Neural progenitor cell (in vitro differentiated cells): ENCODE data around the gene GATAD2B.

Source experiments
- CTCF ChIP-seq: fragments of 200-600 bp; sonication (generic); IDR thresholded peaks from 2 replicates; pipeline ENCODE4 v1.5.1; 2017; ENCODE audit warnings: antibody characterized with exemption, mild to moderate bottlenecking
- EZH2 ChIP-seq: fragments of 200-600 bp; sonication (generic); IDR thresholded peaks from 2 replicates; pipeline ENCODE4 v1.6.1; 2017; ENCODE audit warnings: antibody characterized with exemption, mild to moderate bottlenecking, moderate library complexity

- no peak for TF ChIP-seq EZH2
- no peak for TF ChIP-seq CTCF
Measured at GRCh38 chr1:153944827-153945117, 22.0 kb upstream of the GATAD2B start.
